ENCODE data around the gene MSX2. TPM values are rescaled to one million over a fixed set of nuclear protein-coding genes. Genes with fewer than 3 reads are reported as not detected.

Gene MSX2
- total and polyA plus RNA-seq, 2 experiments from 2014 or later: 0.17 to 0.47 TPM

GRCh38 chr5:174706997-174707572 is 17.3 kb upstream of the MSX2 start (continued):
- TF ChIP-seq, protein P1, sequence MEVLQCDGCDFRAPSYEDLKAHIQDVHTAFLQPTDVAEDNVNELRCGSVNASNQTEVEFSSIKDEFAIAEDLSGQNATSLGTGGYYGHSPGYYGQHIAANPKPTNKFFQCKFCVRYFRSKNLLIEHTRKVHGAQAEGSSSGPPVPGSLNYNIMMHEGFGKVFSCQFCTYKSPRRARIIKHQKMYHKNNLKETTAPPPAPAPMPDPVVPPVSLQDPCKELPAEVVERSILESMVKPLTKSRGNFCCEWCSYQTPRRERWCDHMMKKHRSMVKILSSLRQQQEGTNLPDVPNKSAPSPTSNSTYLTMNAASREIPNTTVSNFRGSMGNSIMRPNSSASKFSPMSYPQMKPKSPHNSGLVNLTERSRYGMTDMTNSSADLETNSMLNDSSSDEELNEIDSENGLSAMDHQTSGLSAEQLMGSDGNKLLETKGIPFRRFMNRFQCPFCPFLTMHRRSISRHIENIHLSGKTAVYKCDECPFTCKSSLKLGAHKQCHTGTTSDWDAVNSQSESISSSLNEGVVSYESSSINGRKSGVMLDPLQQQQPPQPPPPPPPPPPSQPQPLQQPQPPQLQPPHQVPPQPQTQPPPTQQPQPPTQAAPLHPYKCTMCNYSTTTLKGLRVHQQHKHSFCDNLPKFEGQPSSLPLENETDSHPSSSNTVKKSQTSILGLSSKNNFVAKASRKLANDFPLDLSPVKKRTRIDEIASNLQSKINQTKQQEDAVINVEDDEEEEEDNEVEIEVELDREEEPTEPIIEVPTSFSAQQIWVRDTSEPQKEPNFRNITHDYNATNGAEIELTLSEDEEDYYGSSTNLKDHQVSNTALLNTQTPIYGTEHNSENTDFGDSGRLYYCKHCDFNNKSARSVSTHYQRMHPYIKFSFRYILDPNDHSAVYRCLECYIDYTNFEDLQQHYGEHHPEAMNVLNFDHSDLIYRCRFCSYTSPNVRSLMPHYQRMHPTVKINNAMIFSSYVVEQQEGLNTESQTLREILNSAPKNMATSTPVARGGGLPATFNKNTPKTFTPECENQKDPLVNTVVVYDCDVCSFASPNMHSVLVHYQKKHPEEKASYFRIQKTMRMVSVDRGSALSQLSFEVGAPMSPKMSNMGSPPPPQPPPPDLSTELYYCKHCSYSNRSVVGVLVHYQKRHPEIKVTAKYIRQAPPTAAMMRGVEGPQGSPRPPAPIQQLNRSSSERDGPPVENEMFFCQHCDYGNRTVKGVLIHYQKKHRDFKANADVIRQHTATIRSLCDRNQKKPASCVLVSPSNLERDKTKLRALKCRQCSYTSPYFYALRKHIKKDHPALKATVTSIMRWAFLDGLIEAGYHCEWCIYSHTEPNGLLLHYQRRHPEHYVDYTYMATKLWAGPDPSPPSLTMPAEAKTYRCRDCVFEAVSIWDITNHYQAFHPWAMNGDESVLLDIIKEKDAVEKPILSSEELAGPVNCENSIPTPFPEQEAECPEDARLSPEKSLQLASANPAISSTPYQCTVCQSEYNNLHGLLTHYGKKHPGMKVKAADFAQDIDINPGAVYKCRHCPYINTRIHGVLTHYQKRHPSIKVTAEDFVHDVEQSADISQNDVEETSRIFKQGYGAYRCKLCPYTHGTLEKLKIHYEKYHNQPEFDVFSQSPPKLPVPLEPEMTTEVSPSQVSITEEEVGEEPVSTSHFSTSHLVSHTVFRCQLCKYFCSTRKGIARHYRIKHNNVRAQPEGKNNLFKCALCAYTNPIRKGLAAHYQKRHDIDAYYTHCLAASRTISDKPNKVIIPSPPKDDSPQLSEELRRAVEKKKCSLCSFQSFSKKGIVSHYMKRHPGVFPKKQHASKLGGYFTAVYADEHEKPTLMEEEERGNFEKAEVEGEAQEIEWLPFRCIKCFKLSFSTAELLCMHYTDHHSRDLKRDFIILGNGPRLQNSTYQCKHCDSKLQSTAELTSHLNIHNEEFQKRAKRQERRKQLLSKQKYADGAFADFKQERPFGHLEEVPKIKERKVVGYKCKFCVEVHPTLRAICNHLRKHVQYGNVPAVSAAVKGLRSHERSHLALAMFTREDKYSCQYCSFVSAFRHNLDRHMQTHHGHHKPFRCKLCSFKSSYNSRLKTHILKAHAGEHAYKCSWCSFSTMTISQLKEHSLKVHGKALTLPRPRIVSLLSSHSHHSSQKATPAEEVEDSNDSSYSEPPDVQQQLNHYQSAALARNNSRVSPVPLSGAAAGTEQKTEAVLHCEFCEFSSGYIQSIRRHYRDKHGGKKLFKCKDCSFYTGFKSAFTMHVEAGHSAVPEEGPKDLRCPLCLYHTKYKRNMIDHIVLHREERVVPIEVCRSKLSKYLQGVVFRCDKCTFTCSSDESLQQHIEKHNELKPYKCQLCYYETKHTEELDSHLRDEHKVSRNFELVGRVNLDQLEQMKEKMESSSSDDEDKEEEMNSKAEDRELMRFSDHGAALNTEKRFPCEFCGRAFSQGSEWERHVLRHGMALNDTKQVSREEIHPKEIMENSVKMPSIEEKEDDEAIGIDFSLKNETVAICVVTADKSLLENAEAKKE (CRISPR knock-in tag; IDR thresholded peaks at IDR 0.05): no peak
- TF ChIP-seq EZH2phosphoT487 (IDR thresholded peaks at IDR 0.05; ENCODE audit: unreplicated experiment) (no peak), ZNF331 (CRISPR knock-in tag; IDR thresholded peaks at IDR 0.05; ENCODE audit: low read depth) (no peak), NANOG (IDR thresholded peaks at IDR 0.05; ENCODE audit: borderline replicate concordance) (no peak)
- TF ChIP-seq, protein P2, sequence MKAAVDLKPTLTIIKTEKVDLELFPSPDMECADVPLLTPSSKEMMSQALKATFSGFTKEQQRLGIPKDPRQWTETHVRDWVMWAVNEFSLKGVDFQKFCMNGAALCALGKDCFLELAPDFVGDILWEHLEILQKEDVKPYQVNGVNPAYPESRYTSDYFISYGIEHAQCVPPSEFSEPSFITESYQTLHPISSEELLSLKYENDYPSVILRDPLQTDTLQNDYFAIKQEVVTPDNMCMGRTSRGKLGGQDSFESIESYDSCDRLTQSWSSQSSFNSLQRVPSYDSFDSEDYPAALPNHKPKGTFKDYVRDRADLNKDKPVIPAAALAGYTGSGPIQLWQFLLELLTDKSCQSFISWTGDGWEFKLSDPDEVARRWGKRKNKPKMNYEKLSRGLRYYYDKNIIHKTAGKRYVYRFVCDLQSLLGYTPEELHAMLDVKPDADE (IDR thresholded peaks at IDR 0.05): no peak

GRCh38 chr5:174707671-174708070 is 16.7 kb upstream of the MSX2 start:
- Mint-ChIP-seq H3K4me1 (0 out of 3 replicates have a peak, but pooled peaks cover 1% of the 10 kb centered on the region), H3K4me3 (no peak overlapping the region), H3K27ac (no peak overlapping the region), H3K9me3 (no peaks in the 10 kb centered on the region), H3K27me3 (ENCODE audit: insufficient read depth, low read depth, poor library complexity) (peaks cover 3% of the 10 kb centered on the region), H3K36me3 (ENCODE audit: low read depth) (no peaks in the 10 kb centered on the region)
- no peaks in the 10 kb centered on the region for H3K9me2 ChIP-seq (ENCODE audit: insufficient read depth)
- no peaks in the 10 kb centered on the region for H3K27me3 ChIP-seq (ENCODE audit: insufficient read depth)
- ATAC-seq: no peak
- no peak for DNase-seq (ENCODE audit: low spot score)
- H3K36me3 ChIP-seq (ENCODE audit: insufficient read depth): no peaks in the 10 kb centered on the region
- no peak overlapping the region for H2AFZ ChIP-seq
- no peak overlapping the region for H3K4me2 ChIP-seq
- H3K4me1 ChIP-seq (ENCODE audit: insufficient read depth): no peaks in the 10 kb centered on the region
- TF ChIP-seq EZH2phosphoT487 (IDR thresholded peaks at IDR 0.05; ENCODE audit: unreplicated experiment) (no peak), POLR2AphosphoS5 (IDR thresholded peaks at IDR 0.05; ENCODE audit: low read depth) (no peak), STAT1 (IDR thresholded peaks at IDR 0.05; ENCODE audit: unreplicated experiment) (no peak), CREB1 (CRISPR knock-in tag; IDR thresholded peaks at IDR 0.05; ENCODE audit: low read depth) (no peak)
- H3K27ac ChIP-seq (ENCODE audit: low read depth): no peak overlapping the region
- no peak overlapping the region for H3K4me3 ChIP-seq
- no peaks in the 10 kb centered on the region for H3K79me2 ChIP-seq (replicated peaks; ENCODE audit: insufficient read depth)
- no peaks in the 10 kb centered on the region for H4K20me1 ChIP-seq (replicated peaks; ENCODE audit: insufficient read depth)
- no peaks in the 10 kb centered on the region for H3F3A ChIP-seq (replicated peaks; ENCODE audit: low read depth)
